Measurements from ENCODE around the gene MAB21L2.
"Not testable (repeated sequence)": the region's sequence is repeated elsewhere in the genome, so short reads cannot be mapped to it uniquely, and the experiment has no call there.

The MAB21L2 gene

DNA sequence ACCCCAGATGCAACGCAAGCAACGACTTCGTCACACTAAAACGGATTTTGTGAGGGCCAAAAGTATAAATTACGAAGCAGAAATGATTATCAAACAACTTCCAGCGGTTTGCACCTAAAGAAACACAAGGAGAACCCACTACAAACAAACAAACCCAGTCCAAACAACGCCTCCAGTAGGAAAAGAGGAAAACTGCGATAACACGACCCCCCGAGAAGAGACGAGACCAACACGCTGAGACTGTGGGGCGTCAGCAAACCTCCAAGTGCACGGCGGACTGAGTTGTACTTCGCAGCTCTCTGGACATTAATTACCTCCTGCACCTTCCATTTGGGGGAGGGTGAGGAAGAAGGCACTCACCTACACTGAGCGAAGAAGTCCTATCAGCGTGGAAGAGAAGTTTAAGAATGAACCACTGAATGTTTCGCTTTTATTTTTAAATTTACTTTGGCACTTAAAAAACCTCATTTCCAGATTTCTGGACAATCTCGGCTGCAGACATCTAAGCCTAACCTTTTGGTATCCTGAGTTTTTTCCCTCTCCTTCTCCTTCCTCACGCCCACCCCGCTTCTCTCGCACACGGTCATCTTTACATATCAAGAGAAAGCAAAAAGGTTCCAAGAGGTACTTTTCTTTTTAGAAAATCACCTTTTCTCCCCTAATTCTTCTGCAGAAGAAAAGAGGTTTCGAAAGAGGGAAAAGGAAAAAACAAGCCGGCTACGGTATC lies at the start of gene MAB21L2:
Gene MAB21L2 (plus strand): TSS at position 6 of the 727 bp plus-strand sequence. CDS start 879 bp downstream, outside the sequence.
- DNase-seq = no peak

DNA sequence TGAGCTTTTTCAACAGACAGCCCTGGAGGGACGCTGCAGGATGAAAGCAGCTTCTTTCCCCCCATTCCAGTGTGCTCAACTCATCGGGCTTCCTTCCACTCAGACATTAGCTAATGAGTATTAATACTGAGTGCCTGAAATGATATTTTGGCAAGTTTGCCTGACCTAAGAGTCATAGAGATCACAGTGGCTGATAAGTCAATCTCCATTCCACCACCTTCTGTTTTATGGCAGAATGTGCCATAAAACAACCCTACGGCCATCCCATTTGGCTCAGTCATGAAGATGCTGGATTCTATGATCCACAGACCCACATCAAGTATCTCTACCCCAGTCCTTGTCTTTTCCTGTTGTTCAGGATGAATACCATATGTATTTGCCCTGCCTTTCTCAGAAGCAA lies 48.3 kb upstream of the MAB21L2 start:
- DNase-seq = no peak

DNA sequence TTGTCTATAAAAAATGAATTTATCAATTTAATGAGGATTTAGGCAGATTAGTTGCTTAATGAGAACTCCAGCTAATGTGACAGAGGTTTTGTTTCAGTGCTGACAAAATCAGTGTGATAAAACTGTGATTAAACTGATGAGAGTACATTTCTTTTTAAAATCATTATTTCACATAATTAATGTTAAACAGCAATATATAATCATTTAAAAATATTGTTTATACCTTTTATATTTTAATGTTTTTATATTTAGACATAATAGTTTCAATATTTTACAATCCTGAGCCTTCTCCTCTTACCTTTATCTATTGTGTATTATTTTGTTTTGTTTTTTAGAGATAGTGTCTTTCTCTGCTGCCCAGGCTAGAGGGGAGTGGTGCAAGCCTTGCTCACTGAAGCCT lies 47.1 kb upstream of the MAB21L2 start:
- DNase-seq = no peak

DNA sequence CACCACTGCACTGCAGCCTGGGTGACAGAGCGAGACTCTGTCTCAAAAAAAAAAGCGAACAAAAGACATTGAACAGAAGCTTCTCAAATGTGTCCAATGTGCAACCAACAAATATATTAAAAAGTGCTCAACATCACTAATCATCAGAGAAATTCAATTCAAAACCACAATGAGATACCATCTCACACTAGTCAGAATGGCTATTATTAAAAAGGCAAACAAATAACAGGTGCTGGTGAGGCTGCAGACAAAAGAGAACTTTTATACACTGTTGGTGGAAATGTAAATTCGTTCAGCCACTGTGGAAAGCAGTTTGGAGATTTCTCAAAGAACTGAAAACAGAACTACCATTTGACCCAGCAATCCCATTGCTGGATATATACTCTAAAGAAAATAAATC lies 44.0 kb upstream of the MAB21L2 start:
- not testable (repeated sequence) for DNase-seq

DNA sequence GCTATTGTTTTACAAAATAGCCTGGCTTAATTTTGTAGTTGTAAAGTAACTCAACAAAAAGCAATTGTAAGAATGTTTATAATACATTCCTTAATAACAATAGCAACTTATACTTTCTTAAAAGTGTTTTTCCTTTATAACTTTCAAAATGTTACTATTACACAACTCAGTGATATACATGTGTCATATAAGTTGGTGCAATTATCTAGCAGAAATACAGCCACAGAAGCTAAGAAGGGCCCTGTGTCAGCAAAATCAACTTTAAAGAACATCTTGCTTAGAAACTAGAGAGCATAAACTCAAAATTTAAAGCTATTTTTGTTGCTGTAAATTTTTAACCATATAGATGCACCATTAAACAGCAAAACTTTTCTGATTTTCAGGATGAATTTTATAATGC lies 41.4 kb upstream of the MAB21L2 start:
- no peak for DNase-seq

DNA sequence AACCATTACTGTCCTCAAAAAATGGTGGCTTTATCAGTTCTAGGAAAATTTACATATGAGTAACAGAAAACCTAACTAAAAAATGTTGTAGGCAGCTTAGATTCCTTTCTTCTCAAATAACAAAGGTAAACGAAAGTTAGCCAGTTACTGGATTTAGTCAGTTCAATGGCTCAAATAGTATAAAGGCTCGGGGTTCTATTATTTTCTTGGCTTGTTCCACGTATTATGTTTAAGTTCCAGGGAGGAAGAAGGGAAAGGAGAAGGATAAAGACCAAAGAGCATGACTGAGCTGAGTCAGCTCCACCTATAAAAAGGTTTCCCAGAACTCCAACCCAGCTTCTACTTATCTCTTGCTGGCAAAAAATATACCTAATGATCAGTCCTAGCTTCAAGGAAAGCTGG lies 41.0 kb upstream of the MAB21L2 start:
- no peak for DNase-seq

DNA sequence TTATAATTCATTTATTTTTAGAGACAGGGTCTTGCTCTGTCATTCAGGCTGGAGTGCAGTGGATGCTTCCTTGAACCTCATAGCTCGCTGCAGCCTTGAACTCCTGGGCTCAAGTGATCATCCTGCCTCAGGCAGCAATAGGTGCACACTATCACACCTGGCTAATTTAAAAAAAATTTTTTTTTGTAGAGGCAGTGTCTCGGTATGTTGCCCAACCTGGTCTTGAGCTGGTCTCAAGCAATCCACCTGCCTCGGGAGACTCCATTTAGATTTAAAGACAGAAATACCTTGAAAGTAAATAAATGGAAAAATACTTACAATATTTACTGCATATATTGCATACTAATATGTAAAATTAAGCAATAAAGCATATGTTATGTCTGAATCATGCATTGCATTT lies 40.3 kb upstream of the MAB21L2 start:
- no peak for DNase-seq

DNA sequence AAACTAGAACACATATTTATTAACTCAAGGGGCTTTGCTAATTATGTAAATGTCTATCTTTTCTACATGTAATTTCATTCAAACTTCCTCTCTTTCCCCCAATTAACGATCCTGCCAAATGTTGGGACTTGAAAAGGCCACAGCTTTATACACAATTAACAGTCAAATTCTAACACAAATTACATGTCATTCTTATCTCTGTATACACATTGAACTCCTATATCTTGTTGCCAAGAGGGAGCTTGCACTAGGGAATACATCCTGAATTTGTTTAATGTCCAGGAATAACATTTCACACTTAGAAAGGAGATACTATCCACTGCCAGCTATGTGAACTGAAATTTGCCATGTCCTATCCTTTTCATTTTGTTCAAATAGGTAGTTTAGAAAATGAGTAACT lies 38.9 kb upstream of the MAB21L2 start:
- no peak for DNase-seq

DNA sequence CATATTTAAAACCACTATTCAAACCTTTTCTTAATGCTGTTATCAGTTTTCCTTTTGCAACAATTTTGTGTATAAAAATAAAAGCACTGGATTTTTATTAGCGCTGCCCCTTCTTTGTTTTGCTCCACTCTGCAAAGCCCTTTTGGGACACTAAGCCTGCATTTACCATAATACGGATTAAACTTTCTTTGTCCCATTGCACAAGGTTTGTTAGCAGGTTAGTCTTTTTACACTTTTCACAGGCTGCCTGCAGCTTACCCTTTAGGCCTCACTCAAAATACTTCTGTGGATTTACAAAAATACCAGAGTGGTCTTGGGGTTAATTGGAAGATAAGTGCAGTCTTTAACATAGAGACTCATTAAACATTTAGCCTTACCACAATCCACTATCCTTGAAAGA lies 35.7 kb upstream of the MAB21L2 start:
- DNase-seq = no peak

DNA sequence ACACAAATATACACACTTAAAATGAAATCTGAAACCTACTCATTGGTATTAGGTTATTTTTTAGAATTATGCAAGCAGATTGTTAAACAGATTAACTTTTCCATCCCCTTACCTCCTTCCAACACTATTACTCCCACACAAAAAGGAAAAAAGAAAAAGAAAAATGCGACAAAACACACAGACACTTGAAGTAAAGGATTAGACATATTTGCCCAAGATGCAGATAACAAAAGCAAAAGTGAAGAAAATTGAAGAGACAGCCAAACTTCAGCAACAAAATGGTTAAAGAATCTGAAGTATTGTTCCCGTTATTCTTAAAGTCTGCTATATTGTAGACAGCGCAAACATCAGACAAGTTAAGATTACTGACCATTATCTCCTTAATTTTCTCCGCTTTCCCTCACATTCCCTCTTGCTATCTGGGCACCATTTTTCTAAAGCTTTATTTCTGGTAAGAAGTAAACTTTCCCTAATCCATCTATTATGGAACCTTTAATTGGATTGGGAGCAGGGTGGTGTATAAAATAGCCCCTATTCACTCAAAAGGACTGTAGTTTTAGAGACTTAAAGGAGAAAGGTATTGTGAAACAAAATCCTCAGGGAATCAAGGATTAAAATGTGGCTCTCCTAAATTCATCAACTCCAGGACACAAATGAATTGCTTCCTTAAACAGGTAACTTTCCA lies 34.7 kb upstream of the MAB21L2 start:
- no peak for DNase-seq

DNA sequence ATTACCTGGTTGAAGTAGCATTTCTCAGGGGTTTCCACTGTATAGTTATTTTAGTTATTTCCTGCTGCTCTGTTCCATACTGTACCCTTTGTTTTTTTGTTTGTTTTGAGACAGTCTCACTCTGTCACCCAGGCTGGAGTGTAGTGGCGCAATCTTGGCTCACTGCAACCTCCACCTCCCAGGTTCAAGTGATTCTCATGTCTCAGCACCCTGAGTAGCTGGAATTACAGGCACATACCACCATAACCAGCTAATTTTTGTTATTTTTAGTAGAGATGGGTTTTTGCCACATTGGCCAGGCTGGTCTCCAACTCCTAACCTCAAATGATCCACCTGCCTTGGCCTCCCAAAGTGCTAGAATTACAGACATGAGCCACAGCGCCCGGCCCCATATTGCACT lies 24.1 kb upstream of the MAB21L2 start:
- DNase-seq = not testable (repeated sequence)

DNA sequence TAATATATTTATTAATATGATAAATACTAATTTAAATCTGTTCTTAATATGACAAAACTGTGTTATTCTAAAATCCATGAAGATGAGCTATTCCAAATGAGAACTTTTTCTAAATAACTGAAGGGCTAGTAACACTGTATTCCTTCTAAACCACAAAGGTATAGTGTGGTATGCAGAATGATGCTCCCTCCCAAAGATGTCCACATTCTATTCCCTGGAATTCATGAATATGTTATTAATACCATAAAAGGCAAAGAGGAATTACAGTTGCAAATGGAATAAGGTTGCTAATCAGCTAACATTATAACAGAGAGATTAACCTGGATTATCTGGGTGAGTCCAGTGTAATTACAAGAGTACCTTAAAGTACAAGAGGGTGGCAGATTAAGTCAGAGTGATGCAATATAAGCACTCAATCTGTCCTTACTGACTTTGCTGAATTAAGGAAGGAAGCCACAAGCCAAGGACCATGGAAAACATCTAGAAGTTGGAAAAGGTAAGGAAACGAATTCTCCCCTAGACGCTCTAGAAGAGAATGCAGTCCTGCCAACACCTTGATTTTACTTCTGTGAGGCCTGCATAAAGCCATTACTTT lies 20.7 kb upstream of the MAB21L2 start:
- DNase-seq = no peak

DNA sequence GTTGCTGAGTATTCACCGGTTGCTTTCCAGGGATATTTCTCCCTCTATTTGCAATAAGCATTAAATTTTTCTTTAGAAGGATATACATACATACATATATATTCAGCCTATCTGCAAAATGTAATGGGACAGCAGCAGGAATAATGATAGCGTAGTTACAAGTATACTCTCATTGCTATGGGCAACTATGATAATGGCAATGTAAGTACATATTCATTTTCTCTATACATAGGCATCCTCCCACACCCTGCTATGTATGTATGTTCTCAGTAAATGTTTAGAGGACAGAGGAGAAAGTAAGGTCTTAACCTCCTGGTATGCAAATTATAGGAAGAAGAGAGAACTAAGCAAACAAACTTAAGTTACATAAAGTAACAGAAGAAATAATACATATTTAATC lies 19.7 kb upstream of the MAB21L2 start:
- DNase-seq = no peak

DNA sequence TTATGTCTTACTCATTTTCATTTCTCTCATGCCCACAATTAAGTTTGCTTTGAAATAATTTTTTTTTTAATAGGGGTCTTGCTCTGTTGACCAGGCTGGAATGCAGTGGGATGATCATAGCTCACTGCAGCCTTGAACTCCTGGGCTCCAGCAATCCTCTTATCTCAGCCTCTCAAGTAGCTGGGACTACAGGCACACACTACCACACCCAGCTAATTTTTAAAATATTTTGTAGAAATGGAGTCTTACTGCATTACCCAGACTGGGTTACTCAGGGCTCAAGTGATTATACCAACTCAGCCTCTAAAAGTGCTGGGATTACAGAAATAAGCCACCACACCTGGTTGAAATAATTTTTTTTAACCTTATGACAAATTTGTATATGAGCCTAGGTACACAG lies 19.2 kb upstream of the MAB21L2 start:
- DNase-seq = no peak

DNA sequence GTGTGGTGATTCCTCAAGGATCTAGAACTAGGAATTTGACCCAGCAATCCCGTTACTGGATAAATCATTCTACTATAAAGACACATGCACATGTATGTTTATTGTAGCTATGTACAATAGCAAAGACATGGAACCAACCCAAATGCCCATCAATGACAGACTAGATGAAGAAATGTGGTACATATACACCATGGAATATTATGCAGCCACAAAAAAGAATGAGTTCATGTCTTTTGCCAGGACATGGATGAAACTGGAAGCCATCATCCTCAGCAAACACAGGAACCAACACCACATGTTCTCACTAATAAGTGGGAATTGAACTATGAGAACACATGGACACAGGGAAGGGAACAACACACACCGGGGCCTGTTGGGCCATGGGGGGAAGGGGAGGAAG lies 17.0 kb upstream of the MAB21L2 start:
- not testable (repeated sequence) for DNase-seq

DNA sequence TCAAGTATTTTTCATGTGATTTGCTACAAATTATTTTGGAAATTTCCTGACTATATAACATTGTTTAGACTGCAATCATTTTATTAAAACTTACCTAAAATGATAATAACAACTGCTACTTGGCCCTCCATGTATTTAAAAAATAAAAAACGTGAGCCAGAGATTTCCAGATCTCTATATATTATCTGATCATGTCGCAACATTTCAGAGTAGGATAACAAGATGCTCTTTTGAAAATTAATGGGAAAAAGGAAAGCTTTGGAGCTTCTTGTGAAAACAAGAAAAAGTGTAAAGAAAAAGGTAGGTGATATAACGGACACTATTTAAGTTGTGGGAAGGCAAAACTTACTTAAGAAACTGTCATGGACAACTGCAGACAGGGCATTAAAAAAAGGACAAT lies 14.9 kb upstream of the MAB21L2 start:
- DNase-seq = no peak

DNA sequence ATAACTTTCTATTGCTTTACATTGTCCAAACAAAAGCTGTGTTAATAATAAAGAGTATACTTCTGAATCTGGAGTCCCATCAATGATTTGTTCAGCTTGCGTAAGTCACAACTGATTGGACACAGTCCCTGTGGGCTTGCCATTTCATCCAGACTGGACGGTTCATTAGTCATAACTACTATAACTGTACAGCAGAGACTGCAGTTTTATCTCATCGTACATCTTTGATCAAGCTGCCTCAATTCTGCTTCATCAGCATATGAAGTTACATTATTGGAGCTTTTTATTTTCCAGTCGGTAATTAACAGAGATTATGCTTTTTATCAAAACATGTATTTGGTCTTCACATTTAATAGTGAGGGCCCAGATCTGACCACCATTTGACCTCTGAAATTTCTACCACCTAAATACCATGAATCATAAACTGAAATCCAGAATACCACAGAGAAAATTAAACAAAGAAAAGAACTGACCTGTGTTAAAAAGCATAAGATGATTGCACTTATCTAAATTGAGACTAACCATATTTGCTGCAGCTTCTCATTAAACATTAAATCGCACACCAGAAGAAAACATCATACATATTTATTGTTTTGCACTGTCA lies 12.5 kb upstream of the MAB21L2 start:
- DNase-seq = no peak

DNA sequence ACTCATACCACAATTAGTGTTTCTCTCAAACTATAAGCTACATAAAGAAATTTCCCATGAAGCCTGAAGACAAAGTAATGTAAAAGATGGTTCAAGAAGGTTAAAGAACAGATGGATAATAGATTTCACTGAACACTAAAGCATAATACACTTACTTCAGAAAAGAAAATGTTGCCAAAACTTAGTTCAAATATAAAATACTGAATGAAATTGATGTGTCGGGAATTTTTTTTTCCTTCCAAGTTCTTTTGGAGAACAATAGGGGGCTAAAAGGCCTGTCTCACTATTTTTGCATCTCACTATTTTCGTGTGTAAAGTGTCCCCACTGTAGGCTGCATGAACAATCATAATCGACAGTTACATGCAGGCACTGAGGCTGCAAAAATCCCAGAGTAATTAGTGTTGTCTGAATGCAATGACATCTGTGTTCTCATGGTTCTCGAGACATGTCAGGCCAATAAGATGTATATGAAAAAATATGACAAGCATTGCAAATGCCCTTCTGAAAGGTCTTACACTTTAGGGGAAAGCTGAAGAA lies 11.9 kb upstream of the MAB21L2 start:
- DNase-seq = no peak

DNA sequence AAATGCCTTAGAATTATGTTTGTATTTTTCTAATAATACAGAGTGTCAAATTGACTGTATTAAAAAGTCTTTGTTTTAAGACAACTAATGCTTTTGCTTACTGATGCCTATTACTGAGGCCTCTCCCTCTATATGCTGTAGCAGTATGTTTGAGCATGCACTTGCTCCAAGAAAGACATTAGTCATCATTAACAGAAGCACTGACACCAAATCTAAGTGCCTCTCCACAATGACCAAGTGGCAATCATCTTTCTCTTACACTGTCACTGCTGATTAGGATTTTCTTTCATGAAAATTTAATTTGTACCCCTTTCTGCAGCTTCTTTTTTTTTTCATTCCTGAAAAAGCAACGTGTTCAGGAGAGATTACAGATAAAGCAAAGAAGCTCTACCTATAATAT lies 11.1 kb upstream of the MAB21L2 start:
- DNase-seq = no peak

DNA sequence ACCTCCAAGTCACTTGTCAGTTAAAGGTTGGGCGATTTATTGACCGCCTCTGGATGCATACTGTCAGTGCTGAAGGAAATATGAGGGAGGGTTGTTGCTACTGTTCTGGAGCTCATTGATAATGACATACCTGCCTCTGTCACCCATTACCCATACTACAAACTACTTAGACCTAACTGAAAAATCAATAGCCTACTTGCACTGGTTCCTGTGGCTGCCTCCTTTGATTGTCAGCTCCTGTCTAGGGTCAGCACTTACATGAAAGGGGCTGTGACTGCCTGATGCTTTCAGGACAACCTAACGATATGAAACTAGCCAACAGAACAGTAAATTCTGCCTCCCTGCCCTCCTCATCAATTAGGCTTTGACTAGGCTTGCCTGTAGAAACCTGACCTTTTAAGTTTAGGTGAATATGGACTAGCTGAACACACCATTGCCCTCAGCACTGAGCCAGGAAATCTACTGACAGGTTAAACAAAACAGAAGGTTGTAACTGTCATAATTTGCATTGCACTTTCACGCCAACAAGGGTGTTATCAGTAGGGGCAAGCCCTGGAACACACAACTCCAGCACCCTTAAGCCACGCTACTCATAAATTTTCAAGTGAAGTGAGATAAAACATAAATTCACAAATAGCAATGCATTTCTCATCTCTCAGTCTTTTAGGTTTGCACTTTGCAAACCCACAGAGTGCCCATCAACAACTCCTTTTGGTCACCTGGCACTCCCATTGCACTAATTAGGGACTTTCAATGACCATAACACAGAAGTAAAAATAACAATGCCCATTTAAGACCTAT lies 9.0 kb upstream of the MAB21L2 start:
- DNase-seq = no peak

DNA sequence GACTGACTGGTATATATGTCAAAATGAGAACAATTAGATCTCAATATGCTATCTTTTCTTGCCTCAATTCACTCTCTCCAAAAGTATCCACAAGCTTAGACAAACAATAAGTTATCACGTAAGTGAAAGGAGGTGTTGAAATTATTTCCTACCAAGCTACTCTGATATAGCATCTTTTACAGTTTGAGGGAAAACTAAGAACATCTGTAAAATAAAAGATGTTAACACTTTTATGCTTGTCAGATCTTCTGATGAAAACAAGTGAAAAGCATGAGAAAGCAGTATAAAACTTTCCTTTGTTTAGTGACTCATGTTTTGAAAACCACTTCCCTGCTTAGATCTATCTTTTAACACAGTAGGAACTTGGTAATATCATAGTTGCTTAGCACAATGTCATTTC lies 8.4 kb upstream of the MAB21L2 start:
- DNase-seq = no peak

DNA sequence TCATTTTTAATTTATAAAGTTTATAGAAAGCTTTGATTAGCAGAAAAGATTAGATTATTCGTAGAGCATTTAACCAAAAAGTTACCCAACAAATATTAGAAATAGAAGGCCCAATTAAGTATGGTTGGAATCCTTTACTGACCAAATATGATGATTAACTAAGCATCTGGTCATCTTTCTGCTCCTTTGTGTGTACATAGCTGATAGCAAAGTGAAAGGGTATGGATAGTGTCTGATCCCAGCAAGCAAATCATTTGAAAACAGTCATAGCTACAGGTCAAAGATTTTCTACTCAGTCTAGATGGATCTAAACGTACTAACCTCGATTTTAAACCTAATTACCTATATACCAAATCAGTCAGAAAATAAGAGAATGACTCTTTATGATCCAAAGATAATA lies 7.3 kb upstream of the MAB21L2 start:
- no peak for DNase-seq

DNA sequence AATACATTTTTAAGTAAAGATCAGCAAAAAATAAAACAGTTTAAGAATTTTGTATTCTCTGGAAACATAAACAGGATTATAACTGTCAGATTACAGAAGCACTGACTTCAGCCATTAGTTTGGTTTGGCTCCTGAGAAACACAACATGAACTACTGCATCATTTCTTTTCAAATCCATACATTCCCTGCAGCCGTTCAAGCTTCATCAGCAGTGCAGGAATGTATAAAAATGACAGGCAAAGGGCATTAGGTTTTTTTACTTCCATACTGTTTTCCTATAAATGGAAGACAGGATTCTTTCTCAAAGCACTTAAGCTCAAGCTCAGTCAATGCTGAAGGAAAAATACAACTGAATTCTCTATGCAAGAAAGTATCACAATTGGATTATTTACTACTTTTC lies 4.2 kb upstream of the MAB21L2 start:
- no peak for DNase-seq

Measured in NCI-H446 treated with DMSO at 0.1 percent for 48 hours (cell line).